BLaER1 treated with 17β-estradiol and CSF1 and Interleukin-3, amounts not matched to agents 10 nM and 100 nM (cell line): ENCODE measurements around the gene BAIAP2L2.
"Not testable (repeated sequence)": the region's sequence is repeated elsewhere in the genome, so short reads cannot be mapped to it uniquely, and the experiment has no call there.

Experiments
- H3K27ac ChIP-seq, 11 experiments: shearing (Covaris generic); formaldehyde crosslinking; 2 replicates each; pipeline ENCODE4 v1.8.1; 2022
- H3K27me3 ChIP-seq, 11 experiments: shearing (Covaris generic); formaldehyde crosslinking; 2 replicates each; pipeline ENCODE4 v1.8.1; 2022
- H3K36me3 ChIP-seq, 11 experiments: shearing (Covaris generic); formaldehyde crosslinking; 2 replicates each; pipeline ENCODE4 v1.8.1; 2022
- H3K4me1 ChIP-seq, 10 experiments: shearing (Covaris generic); formaldehyde crosslinking; 2 replicates each; pipeline ENCODE4 v1.8.1; 2022
- H3K4me2 ChIP-seq, 11 experiments: shearing (Covaris generic); formaldehyde crosslinking; 2 replicates each; pipeline ENCODE4 v1.8.1; 2022
- H3K4me3 ChIP-seq, 10 experiments: shearing (Covaris generic); formaldehyde crosslinking; 2 replicates each; pipeline ENCODE4 v1.8.1; 2022
- H3K9ac ChIP-seq, 11 experiments: shearing (Covaris generic); formaldehyde crosslinking; 2 replicates each; pipeline ENCODE4 v1.8.1; 2022
- H3K9me3 ChIP-seq, 11 experiments: shearing (Covaris generic); formaldehyde crosslinking; replicated peaks in 1 of 11; 2 replicates each; pipeline ENCODE4 v1.8.1; 2022
- H4K20me1 ChIP-seq, 11 experiments: shearing (Covaris generic); formaldehyde crosslinking; 2 replicates each; pipeline ENCODE4 v1.8.1; 2022
- Cebpa-rat ChIP-seq, 11 experiments: shearing (Covaris generic); IDR thresholded peaks; 2 replicates each; pipeline ENCODE4 v1.8.1; 2022

BAIAP2L2 gene

DNA sequence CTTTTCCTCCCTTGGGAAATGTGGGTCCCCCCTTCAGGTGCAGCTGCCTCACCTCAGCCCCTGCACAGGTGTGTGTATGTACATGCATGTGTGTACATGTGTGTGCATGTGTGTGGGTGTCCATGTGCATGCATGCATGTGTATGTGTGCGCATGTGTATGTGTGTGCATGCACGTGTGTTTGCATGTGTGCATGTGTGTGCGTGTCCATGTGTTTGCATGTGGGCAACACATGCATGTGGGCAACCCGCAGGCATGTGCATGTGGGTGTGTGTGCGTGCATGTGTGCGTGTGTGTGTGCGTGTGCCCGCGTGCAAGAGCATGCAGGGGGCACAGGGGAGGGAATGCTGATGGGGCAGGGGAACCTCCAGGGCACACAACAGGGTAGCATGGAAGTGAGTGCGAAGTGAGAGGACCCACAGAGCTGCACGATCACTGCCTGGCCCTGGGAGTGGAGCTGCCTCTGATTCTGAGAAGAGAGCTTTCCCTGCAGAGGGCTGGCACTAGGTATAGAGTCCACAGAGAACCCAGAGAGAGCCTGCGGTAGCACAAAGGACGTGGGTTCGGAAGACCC lies 14.6 kb upstream of the BAIAP2L2 start:
- H3K4me3 ChIP-seq = no peak overlapping the region
- H3K9me3 ChIP-seq = no peaks in the 10 kb centered on the region
- peaks cover 0 to 17% (median 10%) of the 10 kb centered on the region in 11 experiments; a peak in 7 of 22 replicates for H3K36me3 ChIP-seq
- peaks cover 0 to 34% (median 0%) of the 10 kb centered on the region in 11 experiments; a peak in 5 of 22 replicates for H4K20me1 ChIP-seq
- H3K4me1 ChIP-seq = peaks cover 44 to 92% (median 87%) of the 10 kb centered on the region in 10 experiments
- peak overlapping the region; percentile 37 to 96 (median 89); a peak in 20 of 22 replicates for H3K4me2 ChIP-seq
- H3K27me3 ChIP-seq = peaks cover 0 to 47% (median 0%) of the 10 kb centered on the region in 11 experiments; a peak in 5 of 22 replicates
- no peak overlapping the region for H3K27ac ChIP-seq
- no peak for TF ChIP-seq Cebpa-rat (IDR thresholded peaks at IDR 0.05)
- no peak overlapping the region for H3K9ac ChIP-seq

DNA sequence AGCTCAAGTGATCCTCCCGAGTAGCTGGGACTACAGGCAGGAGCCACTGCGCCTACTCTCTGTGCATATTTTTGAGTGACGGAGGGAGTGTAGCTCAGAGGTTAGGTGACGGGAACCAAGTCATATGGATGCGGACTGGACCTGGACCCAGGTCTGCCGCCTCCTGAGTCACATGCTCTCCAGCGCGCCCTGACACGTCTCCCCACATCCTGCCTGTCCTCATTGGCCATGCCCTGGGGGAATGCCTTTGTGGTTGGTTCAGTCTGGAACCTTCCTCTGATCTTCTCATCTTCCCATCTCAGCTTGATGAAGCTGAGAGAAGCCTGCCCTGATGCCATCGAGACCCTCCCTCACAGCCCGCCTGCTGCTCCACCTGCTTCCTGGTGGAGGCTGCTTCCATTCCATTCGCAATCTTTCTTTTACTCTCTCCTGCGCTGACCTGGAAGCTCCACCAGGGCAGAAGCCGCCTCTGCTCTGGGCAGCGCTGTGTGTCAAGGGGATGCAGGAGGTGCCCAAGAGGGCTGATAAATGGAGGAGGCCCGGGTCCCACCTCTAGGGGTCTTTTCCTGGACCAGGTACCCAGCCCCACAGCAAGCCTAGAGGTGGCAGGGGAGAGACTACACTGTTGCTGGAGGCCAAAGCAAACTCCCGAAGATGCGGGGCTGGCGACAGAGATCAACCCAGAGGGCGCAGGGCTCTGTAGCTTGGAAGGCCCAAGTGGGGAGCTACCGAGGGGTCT lies 13.9 kb upstream of the BAIAP2L2 start:
- peaks cover 0 to 47% (median 0%) of the 10 kb centered on the region in 11 experiments; a peak in 5 of 22 replicates for H3K27me3 ChIP-seq
- no peaks in the 10 kb centered on the region for H3K9me3 ChIP-seq
- H3K9ac ChIP-seq = peak overlapping the region in 2 of 11 experiments; percentile 13 to 38; a peak in 1 of 22 replicates
- H3K4me3 ChIP-seq = no peak overlapping the region; a peak in 1 of 20 replicates
- peaks cover 0 to 34% (median 0%) of the 10 kb centered on the region in 11 experiments; a peak in 5 of 22 replicates for H4K20me1 ChIP-seq
- peaks cover 0 to 10% (median 5%) of the 10 kb centered on the region in 11 experiments; a peak in 7 of 22 replicates for H3K36me3 ChIP-seq
- TF ChIP-seq Cebpa-rat (IDR thresholded peaks at IDR 0.05) = no peak
- peak overlapping the region in 3 of 11 experiments; percentile 20 to 27 (median 23); a peak in 4 of 22 replicates for H3K27ac ChIP-seq
- peak overlapping the region; percentile 37 to 96 (median 89) for H3K4me2 ChIP-seq
- H3K4me1 ChIP-seq = peaks cover 44 to 96% (median 90%) of the 10 kb centered on the region in 10 experiments

DNA sequence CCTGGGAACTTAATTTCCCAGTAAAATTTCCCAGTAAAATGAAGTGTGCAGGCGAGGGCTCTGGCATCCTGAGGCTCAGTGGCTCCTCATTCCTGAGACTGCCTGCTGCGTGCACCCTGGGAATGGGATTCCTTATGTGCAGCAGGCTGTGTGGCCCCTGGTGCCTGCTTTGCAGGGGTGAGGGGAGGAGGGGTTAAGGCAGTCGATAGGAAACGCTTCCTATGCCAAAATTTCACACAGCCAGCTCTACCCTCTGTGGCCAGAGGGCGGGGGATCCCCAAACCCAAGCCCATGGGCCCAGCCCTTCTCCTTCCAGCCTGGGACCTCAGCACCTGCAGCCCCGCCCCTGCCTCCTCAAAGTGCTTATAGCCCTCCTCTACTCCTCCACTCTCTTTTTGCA lies 12.1 kb upstream of the BAIAP2L2 start:
- TF ChIP-seq Cebpa-rat (IDR thresholded peaks at IDR 0.05) = no peak
- H3K9ac ChIP-seq = no peak overlapping the region
- H3K27ac ChIP-seq = no peak overlapping the region
- H3K36me3 ChIP-seq = peaks cover 0 to 5% (median 0%) of the 10 kb centered on the region in 11 experiments; a peak in 3 of 22 replicates
- peak overlapping the region in 9 of 11 experiments; percentile 31 to 96 (median 91); a peak in 17 of 22 replicates for H3K4me2 ChIP-seq
- peaks cover 0 to 34% (median 0%) of the 10 kb centered on the region in 11 experiments; a peak in 5 of 22 replicates for H4K20me1 ChIP-seq
- H3K4me1 ChIP-seq = peaks cover 38 to 80% (median 78%) of the 10 kb centered on the region in 10 experiments
- no peaks in the 10 kb centered on the region for H3K9me3 ChIP-seq
- no peak overlapping the region for H3K4me3 ChIP-seq
- H3K27me3 ChIP-seq = peaks cover 0 to 40% (median 0%) of the 10 kb centered on the region in 11 experiments; a peak in 5 of 22 replicates

DNA sequence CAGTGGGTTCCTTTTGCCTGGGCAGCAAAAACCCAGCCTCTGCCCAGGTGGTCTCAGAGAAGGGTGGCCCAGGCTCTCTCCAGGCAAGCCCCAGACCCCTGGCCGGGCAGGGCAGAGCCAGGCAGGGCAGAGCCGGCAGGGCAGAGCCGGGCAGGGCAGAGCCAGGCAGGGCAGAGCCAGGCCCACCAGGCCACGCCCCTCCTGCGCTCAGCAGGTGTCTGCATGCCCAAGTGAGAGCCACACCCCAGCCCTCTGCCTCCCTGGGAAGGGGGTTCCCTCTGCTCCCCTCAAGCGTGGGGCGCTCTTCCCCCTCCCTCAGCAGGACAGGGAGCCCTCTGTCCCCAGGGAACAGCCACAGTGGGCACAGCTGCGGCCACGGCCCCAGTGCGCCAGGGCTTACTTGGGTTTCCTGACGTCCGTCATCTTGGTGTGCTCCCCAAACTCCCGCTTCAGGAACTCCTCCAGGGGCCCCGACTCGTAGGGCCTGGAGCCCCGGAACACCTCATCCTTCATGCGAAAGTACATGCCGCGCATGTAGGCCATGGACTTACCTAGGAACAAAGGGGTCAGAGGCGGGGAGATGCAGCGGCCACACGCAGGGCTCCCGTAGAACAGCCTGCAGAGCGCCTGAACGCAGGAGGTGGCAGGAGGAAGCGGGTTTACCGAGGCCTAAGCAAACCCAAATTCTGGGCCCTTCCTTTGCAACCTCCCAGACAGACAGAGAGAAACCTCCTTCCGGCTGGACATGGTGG lies 10.1 kb upstream of the BAIAP2L2 start:
- no peaks in the 10 kb centered on the region for H3K9me3 ChIP-seq
- H3K9ac ChIP-seq = peak overlapping the region in 2 of 11 experiments; percentile 16 to 25; a peak in 1 of 22 replicates
- H3K27ac ChIP-seq = no peak overlapping the region
- TF ChIP-seq Cebpa-rat (IDR thresholded peaks at IDR 0.05) = no peak
- H3K4me2 ChIP-seq = peak overlapping the region in 10 of 11 experiments; percentile 5 to 96 (median 90); a peak in 20 of 22 replicates
- H3K27me3 ChIP-seq = peaks cover 0 to 19% (median 0%) of the 10 kb centered on the region in 11 experiments; a peak in 3 of 22 replicates
- peaks cover 0 to 23% (median 0%) of the 10 kb centered on the region in 11 experiments; a peak in 4 of 22 replicates for H4K20me1 ChIP-seq
- H3K4me1 ChIP-seq = peaks cover 18 to 59% (median 57%) of the 10 kb centered on the region in 10 experiments
- peaks cover 0 to 10% (median 0%) of the 10 kb centered on the region in 11 experiments; a peak in 4 of 22 replicates for H3K36me3 ChIP-seq
- H3K4me3 ChIP-seq = no peak overlapping the region

DNA sequence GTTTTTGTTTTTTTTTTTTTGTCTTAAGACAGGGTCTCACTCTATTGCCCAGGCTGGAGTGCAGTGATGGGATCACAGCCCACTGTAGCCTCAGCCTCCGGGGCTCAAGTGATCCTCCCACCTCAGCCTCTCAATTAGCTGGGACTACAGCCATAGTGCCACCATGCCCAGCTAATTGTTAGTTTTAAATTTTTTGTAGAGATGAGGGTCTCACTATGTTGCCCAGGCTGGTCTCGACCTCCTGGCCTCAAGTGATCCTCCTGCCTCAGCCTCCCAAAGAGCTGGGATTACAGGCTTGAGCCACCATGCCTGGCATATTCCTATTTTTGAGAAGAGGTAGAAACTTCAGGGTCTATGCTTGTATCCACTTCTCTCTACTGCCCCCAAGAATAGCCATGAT lies 8.3 kb upstream of the BAIAP2L2 start:
- H4K20me1 ChIP-seq = peaks cover 0 to 13% (median 0%) of the 10 kb centered on the region in 11 experiments; a peak in 2 of 22 replicates
- H3K9me3 ChIP-seq, H3K4me3 ChIP-seq, H3K4me2 ChIP-seq, H3K9ac ChIP-seq, H3K27me3 ChIP-seq, H3K27ac ChIP-seq: not testable (repeated sequence)
- peaks cover 0 to 16% (median 0%) of the 10 kb centered on the region in 11 experiments; a peak in 4 of 22 replicates for H3K36me3 ChIP-seq
- H3K4me1 ChIP-seq = peaks cover 12 to 58% (median 54%) of the 10 kb centered on the region in 10 experiments; a peak in 19 of 20 replicates

DNA sequence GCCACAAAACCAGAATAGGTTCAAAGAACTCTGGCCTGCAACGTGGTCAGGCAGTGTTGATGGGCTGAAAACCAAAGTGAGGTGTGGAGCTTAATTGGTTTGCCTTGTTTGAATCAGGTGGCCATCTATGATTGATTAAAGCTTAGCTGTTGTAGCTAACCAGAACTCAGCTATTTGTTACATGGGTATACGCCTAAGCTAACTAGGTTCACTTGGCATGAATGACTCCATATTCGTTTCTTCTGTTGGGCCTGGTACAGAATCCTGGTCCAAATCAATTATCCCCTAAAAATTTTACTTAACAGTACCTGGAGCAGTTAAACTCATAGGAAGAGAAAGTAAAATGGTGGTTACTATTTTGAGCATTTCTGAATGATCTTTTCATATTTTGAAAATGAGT lies 7.7 kb upstream of the BAIAP2L2 start:
- TF ChIP-seq Cebpa-rat (IDR thresholded peaks at IDR 0.05) = no peak
- Histone ChIP-seq H3K9ac (no peak overlapping the region), H3K9me3 (no peaks in the 10 kb centered on the region), H3K4me1 (peaks cover 12 to 58% (median 52%) of the 10 kb centered on the region in 10 experiments; a peak in 19 of 20 replicates), H4K20me1 (peaks cover 0 to 9% (median 0%) of the 10 kb centered on the region in 11 experiments; a peak in 2 of 22 replicates), H3K27ac (no peak overlapping the region), H3K4me3 (no peak overlapping the region), H3K36me3 (peaks cover 0 to 17% (median 0%) of the 10 kb centered on the region in 11 experiments; a peak in 4 of 22 replicates), H3K27me3 (0 out of 22 replicates have a peak, but pooled peaks cover 0 to 4% (median 0%) of the 10 kb centered on the region in 11 experiments), H3K4me2 (no peak overlapping the region)

- not testable (repeated sequence) for H3K27me3 ChIP-seq, H3K9me3 ChIP-seq, H3K4me2 ChIP-seq, H3K9ac ChIP-seq, H3K4me3 ChIP-seq, H3K27ac ChIP-seq, H4K20me1 ChIP-seq
- Histone ChIP-seq H3K36me3 (peaks cover 0 to 18% (median 0%) of the 10 kb centered on the region in 11 experiments; a peak in 4 of 22 replicates), H3K4me1 (peaks cover 12 to 53% (median 46%) of the 10 kb centered on the region in 10 experiments; a peak in 19 of 20 replicates)
These were observed 7.1 kb upstream of the BAIAP2L2 start for GRCh38 chr22:38117556-38117955.
